ENCODE results near the gene SLC39A8.
A peak's percentile ranks its signal among the peaks of the same experiment; 100 is the strongest.

SLC39A8 gene

DNA sequence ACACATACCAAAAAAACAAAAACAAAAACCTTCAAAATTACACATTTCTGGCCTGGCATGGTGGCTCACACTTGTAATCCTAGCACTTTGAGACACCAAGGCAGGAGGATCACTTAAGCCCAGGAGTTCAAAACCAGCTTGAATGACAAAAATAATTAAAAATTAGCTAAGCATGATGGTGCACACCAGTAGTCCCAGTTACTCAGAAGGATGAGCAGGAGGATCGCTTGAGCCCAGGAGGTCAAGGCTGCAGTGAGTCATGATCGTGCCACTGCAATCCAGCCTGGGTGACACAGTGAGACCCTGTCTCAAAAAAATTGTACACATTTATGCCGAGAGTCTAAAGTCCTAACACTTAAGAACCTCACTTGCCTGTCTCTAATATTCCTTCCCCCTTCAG, 18.3 kb downstream of the SLC39A8 start:
- in situ Hi-C loops (cut with MboI; ENCODE audit: low pct_unique_long_range_greater_than_20kb, low sequenced_read_pairs, unreplicated experiment): no loop called here
- TF ChIP-seq, protein P1, sequence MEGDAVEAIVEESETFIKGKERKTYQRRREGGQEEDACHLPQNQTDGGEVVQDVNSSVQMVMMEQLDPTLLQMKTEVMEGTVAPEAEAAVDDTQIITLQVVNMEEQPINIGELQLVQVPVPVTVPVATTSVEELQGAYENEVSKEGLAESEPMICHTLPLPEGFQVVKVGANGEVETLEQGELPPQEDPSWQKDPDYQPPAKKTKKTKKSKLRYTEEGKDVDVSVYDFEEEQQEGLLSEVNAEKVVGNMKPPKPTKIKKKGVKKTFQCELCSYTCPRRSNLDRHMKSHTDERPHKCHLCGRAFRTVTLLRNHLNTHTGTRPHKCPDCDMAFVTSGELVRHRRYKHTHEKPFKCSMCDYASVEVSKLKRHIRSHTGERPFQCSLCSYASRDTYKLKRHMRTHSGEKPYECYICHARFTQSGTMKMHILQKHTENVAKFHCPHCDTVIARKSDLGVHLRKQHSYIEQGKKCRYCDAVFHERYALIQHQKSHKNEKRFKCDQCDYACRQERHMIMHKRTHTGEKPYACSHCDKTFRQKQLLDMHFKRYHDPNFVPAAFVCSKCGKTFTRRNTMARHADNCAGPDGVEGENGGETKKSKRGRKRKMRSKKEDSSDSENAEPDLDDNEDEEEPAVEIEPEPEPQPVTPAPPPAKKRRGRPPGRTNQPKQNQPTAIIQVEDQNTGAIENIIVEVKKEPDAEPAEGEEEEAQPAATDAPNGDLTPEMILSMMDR (IDR thresholded peaks at IDR 0.05; ENCODE audit: extremely low read depth, insufficient read depth, missing control alignments): no peak
- no peak for DNase-seq (ENCODE audit: low spot score)

DNA sequence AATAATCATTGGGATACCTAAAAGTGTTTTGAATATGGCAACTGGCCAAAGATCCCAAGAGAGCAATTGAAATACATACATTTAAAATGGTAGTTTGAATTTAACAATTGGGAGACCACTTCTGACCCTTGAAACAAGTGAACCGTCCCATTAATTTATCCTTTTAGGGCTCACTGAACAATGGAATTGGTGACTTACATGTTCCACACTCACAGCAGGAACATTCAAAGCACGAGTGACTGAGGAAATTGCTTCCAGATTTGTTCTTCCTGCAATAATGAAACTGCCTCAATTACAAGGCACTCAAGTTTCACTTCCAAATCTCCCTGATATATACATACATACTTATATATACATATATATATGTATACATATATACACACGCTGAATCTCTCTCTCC, 20.6 kb downstream of the SLC39A8 start:
- in situ Hi-C loops (cut with MboI; ENCODE audit: low pct_unique_long_range_greater_than_20kb, low sequenced_read_pairs, unreplicated experiment): no loop called here
- TF ChIP-seq, protein P1 (IDR thresholded peaks at IDR 0.05; ENCODE audit: extremely low read depth, insufficient read depth, missing control alignments): no peak
- no peak for DNase-seq (ENCODE audit: low spot score)

DNA sequence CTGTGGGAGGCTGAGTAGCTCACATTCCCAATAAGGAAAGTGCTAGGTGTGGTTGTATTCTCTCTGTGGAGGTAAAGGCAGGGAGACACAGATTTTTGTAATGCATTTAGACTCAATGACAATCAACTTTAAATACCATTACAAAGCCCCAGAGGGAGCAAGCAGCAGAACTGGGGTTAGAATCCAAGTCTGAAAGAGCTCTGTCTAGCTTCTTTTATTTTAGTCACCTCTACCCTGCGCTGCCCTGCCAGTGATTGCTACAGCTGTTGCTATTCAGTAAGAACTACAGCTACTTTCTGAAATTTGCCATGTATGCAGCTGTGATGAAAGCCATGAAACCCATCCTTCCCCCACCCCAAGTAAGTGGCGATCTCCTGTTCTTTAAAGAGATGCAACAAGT, 22.5 kb downstream of the SLC39A8 start:
- DNase-seq (ENCODE audit: low spot score): no peak
- in situ Hi-C loops (cut with MboI; ENCODE audit: low pct_unique_long_range_greater_than_20kb, low sequenced_read_pairs, unreplicated experiment): no loop called here
- TF ChIP-seq, protein P1 (IDR thresholded peaks at IDR 0.05; ENCODE audit: extremely low read depth, insufficient read depth, missing control alignments): no peak

DNA sequence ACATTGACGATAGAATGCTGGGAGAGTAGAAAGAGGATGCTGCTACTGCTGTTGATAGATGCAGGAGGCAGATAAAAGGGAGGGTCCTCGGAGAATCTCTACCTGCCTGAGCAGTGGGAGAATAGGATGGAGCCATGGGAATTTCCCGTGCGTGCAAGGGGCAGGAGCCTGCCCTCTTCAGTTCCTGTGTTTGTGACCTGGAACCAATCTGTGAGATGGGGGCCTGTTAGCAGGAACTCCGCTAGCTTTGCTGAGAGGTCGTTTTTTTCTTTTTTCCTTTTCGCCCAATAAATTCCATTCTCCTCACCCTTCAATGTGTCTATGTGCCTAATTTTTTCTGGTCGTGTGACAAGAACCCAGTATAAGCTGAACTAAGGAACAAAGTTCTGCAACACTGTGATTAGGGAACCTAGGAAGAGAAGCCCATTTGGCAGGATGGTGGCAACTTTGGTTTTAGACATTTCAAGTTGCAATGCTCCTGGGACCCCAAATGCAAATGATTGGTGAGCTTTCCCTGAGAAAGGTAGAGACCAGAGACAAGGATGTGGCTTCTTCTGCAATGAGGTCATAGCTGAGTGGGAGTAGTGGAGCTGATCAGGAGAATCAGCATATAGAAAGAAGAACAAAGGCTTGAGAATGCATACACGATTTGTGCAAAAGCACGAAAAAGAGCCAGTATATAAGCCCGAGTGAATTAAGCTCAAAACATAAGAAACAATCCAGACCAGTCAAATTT, 23.9 kb downstream of the SLC39A8 start:
- DNase-seq (ENCODE audit: low spot score): peak; percentile 24
- in situ Hi-C loops (cut with MboI; ENCODE audit: low pct_unique_long_range_greater_than_20kb, low sequenced_read_pairs, unreplicated experiment): no loop called here
- TF ChIP-seq, protein P1 (IDR thresholded peaks at IDR 0.05; ENCODE audit: extremely low read depth, insufficient read depth, missing control alignments): no peak

DNA sequence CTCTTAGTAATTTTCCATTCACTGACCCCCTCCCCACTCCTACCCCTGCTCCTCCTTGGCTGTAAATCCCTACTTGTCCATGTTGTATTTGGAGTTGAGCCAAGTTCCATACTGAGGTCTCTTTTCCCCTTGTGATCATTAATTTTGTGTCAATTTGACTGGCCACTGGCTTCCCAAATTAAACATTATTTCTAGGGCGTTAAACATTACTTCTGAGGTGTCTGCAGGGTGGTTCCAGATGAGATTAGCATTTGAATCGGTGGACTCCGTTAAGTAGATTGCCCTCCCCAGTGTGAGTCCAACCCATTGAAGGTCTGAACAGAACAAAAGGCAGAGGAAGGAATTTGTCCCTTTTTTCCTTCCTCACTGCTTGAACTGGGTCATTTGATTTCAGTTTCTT, 25.7 kb downstream of the SLC39A8 start:
- TF ChIP-seq, protein P1 (IDR thresholded peaks at IDR 0.05; ENCODE audit: extremely low read depth, insufficient read depth, missing control alignments): no peak
- no peak for DNase-seq (ENCODE audit: low spot score)
- in situ Hi-C loops (cut with MboI; ENCODE audit: low pct_unique_long_range_greater_than_20kb, low sequenced_read_pairs, unreplicated experiment): no loop called here

DNA sequence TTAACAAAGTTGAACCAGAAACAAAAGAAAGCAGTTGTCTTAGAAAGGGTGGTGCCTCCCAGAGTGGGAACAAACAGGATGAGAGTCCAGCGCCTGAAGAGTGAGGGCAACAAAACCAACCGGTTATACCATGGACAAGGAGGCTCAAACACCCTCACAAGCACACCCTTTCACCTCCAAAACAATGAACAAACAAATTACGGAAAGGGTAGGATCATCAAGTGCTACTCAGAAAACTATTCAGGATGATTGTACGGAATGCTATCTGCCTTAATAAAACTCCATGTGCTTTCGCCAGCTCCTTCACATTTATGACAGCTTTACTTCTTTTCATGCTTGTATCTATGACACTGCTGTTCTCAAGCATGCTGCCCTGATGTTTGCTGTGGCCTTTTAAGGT, 26.8 kb downstream of the SLC39A8 start:
- TF ChIP-seq, protein P1 (IDR thresholded peaks at IDR 0.05; ENCODE audit: extremely low read depth, insufficient read depth, missing control alignments): no peak
- no peak for DNase-seq (ENCODE audit: low spot score)

More for the DNA sequence above, 26.8 kb downstream of the SLC39A8 start:
- in situ Hi-C loops (cut with MboI; ENCODE audit: low pct_unique_long_range_greater_than_20kb, low sequenced_read_pairs, unreplicated experiment): no loop called here
